ENCODE data around the gene GRB2. TPM values are rescaled to one million over a fixed set of nuclear protein-coding genes. Genes with fewer than 3 reads are reported as not detected.

The GRB2 gene
- total and polyA plus RNA-seq, 2 of the 8 experiments (the other 6 are each of a cell fraction or from before 2014, with no cell fraction given) = 44.2 to 101 TPM

GRCh38 chr17:75270218-75270965, 135.1 kb downstream of the GRB2 start:
- H3K4me3 ChIP-seq (ENCODE audit: extremely low read depth in 1 of 4, insufficient read depth in 2 of 4, low read depth in 3 of 4, low read length in 4 of 4) = peak overlapping the region; percentile 84 to 91 (median 87)
- peaks cover 10 to 22% (median 14%) of the 10 kb centered on the region in 4 experiments for H3K36me3 ChIP-seq (ENCODE audit: control insufficient read depth in 2 of 4, insufficient read depth in 4 of 4, low read length in 3 of 4)
- H3K56ac ChIP-seq (replicated peaks; ENCODE audit: insufficient read length, low read depth, low read length) = peak overlapping the region; percentile 42
- peaks cover 4 to 7% of the 10 kb centered on the region in 2 experiments for H4K20me1 ChIP-seq (replicated peaks in 1 of 2; ENCODE audit: control insufficient read depth in 1 of 2, insufficient read depth in 2 of 2, low read length in 2 of 2)
- peak overlapping the region; percentile 63; the same call in 1 of the 2 replicates for H2BK5ac ChIP-seq (ENCODE audit: low read depth, low read length)
- H4K8ac ChIP-seq (ENCODE audit: extremely low read depth, insufficient read depth, low read length) = peak overlapping the region; percentile 88
- no peak overlapping the region for H4K91ac ChIP-seq (replicated peaks; ENCODE audit: insufficient read length, low read length)
- H4K5ac ChIP-seq (ENCODE audit: insufficient read length, low read depth, low read length) = no peak overlapping the region
- H3K79me1 ChIP-seq (ENCODE audit: low read depth, low read length) = no peaks in the 10 kb centered on the region
- no peak overlapping the region for H3K4ac ChIP-seq (replicated peaks; ENCODE audit: insufficient read length, low read depth, low read length)
- no peaks in the 10 kb centered on the region for H3K79me2 ChIP-seq (ENCODE audit: control insufficient read depth in 1 of 2, insufficient read depth in 2 of 2, low read length in 2 of 2)
- H3K27ac ChIP-seq (ENCODE audit: low read depth, low read length) = peak overlapping the region; percentile 21; the same call in 1 of the 2 replicates
- H2AFZ ChIP-seq (ENCODE audit: low read length) = peak overlapping the region; percentile 8; the same call in 1 of the 2 replicates
- no peak overlapping the region for H2BK120ac ChIP-seq (replicated peaks; ENCODE audit: low read depth, low read length)
- H2BK12ac ChIP-seq (ENCODE audit: low read depth, low read length) = no peak overlapping the region
- H3K4me2 ChIP-seq (ENCODE audit: insufficient read depth in 1 of 2, low read depth in 2 of 2, low read length in 2 of 2) = peak overlapping the region; percentile 70 to 94
- FAIRE-seq (no peak), DNase-seq (ENCODE audit: low read depth in 1 of 2, low spot score in 2 of 2) (peak in 1 of 2 experiments; percentile 81)
- peak overlapping the region; percentile 22 to 71 (median 44); a peak in 6 of 7 replicates for H3K9ac ChIP-seq (replicated peaks in 1 of 4; ENCODE audit: extremely low read depth in 1 of 4, low read depth in 3 of 4, low read length in 3 of 4)
- no peak overlapping the region for H3K14ac ChIP-seq (ENCODE audit: insufficient read length)
- H3K23ac ChIP-seq (ENCODE audit: insufficient read length) = no peak overlapping the region
- ChIA-PET POLR2A (ENCODE audit: partially characterized antibody) (interaction anchor here (0.6 to 6.7 kb wide), 23 partner anchors 9 to 1066 kb away, joined by 3 to 62 read pairs (median 4); partner anchors contain the start of genes GGA3, GRB2, MRPS7 and SLC25A19), CTCF (ENCODE audit: partially characterized antibody) (interaction anchor here (0.6 to 21.2 kb wide), 47 partner anchors 9 to 636 kb away, joined by 3 to 369 read pairs (median 4); partner anchors contain the start of genes GGA3, GRB2, MRPS7 and NT5C)
- peak overlapping the region; percentile 81 for H3K18ac ChIP-seq (ENCODE audit: extremely low read depth, low read length)
- no peaks in the 10 kb centered on the region for H3K9me3 ChIP-seq (ENCODE audit: insufficient read depth in 2 of 2, low read depth in 1 of 2, low read length in 1 of 2)
- no peak overlapping the region for H2AK5ac ChIP-seq (ENCODE audit: low read depth, low read length)
- peaks cover 15% of the 10 kb centered on the region for H3K23me2 ChIP-seq (ENCODE audit: low read depth, low read length)
- whole genome bisulfite sequencing, 2 experiments (ENCODE audit: extremely low coverage in 1 of 2, insufficient coverage in 1 of 2, insufficient read length in 1 of 2, insufficient replicate concordance in 2 of 2, low coverage in 1 of 2, low lambda C conversion rate in 2 of 2, missing lambda C conversion rate in 1 of 2) = 4% methylated on average over 47 of the region's 47 CpGs; no CpG with 5 or more reads in 1 of the 2 experiments
- no peak overlapping the region for H2BK15ac ChIP-seq (ENCODE audit: low read length)
- H2BK20ac ChIP-seq (ENCODE audit: low read length) = no peak overlapping the region
- H3K4me1 ChIP-seq (replicated peaks in 1 of 4; ENCODE audit: control insufficient read depth in 3 of 4, insufficient read depth in 4 of 4, low read length in 3 of 4) = peaks cover 0 to 9% (median 7%) of the 10 kb centered on the region in 4 experiments; a peak in 4 of 7 replicates
- H3K27me3 ChIP-seq (replicated peaks in 1 of 4; ENCODE audit: control insufficient read depth in 3 of 4, extremely low read depth in 1 of 4, insufficient read depth in 3 of 4, low read length in 3 of 4) = no peaks in the 10 kb centered on the region
- TF ChIP-seq RBBP5 (IDR thresholded peaks at IDR 0.05; ENCODE audit: borderline replicate concordance, low read depth, low read length) (0 out of 2 replicates have a peak, but pooled peaks have one; percentile 54), SIN3A (conservative IDR thresholded peaks at IDR 0.05 in 1 of 2, IDR thresholded peaks at IDR 0.05 in 1 of 2; ENCODE audit: low read depth in 1 of 2, low read length in 2 of 2) (no peak), E2F6 (IDR thresholded peaks at IDR 0.05) (0 out of 2 replicates have a peak, but pooled peaks have one; percentile 17), ASH2L (IDR thresholded peaks at IDR 0.05; ENCODE audit: low read length) (peak; percentile 71), MAX (IDR thresholded peaks at IDR 0.05) (0 out of 2 replicates have a peak, but pooled peaks have one; percentile 4), POLR2A (IDR thresholded peaks at IDR 0.05; ENCODE audit: control extremely low read depth in 1 of 2, low read depth in 2 of 2, low read length in 2 of 2) (peak in 1 of 2 experiments; percentile 28; a peak in 1 of 3 replicates), TAF1 (IDR thresholded peaks at IDR 0.05; ENCODE audit: low read depth, low read length) (peak; percentile 47; the same call in 1 of the 2 replicates), SP4 (IDR thresholded peaks at IDR 0.05; ENCODE audit: low read length) (no peak), NRF1 (IDR thresholded peaks at IDR 0.05; ENCODE audit: low read depth, low read length) (no peak), EGR1 (IDR thresholded peaks at IDR 0.05; ENCODE audit: borderline replicate concordance, low read depth, low read length) (peak; percentile 82), CREB1 (IDR thresholded peaks at IDR 0.05) (0 out of 2 replicates have a peak, but pooled peaks have one; percentile 6)

All from H1 (cell line).